Ishikawa (cell line): ENCODE data around the gene ANXA10.

Experiments
- CEBPB ChIP-seq: IDR thresholded peaks from 2 replicates; pipeline ENCODE4 v1.6.1; 2012
- CREB1 ChIP-seq: IDR thresholded peaks from 2 replicates; pipeline ENCODE4 v1.6.1; 2012; ENCODE audit warnings: low read depth
- EGR1 ChIP-seq: IDR thresholded peaks from 2 replicates; pipeline ENCODE4 v1.6.1; 2012
- EP300 ChIP-seq: IDR thresholded peaks from 2 replicates; pipeline ENCODE4 v1.6.1; 2012; ENCODE audit warnings: borderline replicate concordance
- FOXM1 ChIP-seq: IDR thresholded peaks from 2 replicates; pipeline ENCODE4 v1.6.1; 2012; ENCODE audit warnings: low read depth, borderline replicate concordance
- NFIC ChIP-seq: IDR thresholded peaks from 2 replicates; pipeline ENCODE4 v1.6.1; 2012
- RAD21 ChIP-seq: IDR thresholded peaks from 2 replicates; pipeline ENCODE4 v1.6.1; 2012; ENCODE audit warnings: low read depth
- REST ChIP-seq: IDR thresholded peaks from 2 replicates; pipeline ENCODE4 v1.6.1; 2012; ENCODE audit warnings: low read depth, mild to moderate bottlenecking
- TAF1 ChIP-seq: IDR thresholded peaks from 2 replicates; pipeline ENCODE4 v1.6.1; 2012; ENCODE audit warnings: low read depth, mild to moderate bottlenecking
- TCF12 ChIP-seq: IDR thresholded peaks from 2 replicates; pipeline ENCODE4 v1.6.1; 2012; ENCODE audit warnings: low read depth
- TEAD4 ChIP-seq: IDR thresholded peaks from 2 replicates; pipeline ENCODE4 v1.6.1; 2012
- USF1 ChIP-seq: IDR thresholded peaks from 2 replicates; pipeline ENCODE4 v1.6.1; 2012
- YY1 ChIP-seq: IDR thresholded peaks from 2 replicates; pipeline ENCODE4 v1.6.1; 2012; ENCODE audit warnings: low read depth
- ZBTB7A ChIP-seq: IDR thresholded peaks from 2 replicates; pipeline ENCODE4 v1.6.1; 2012; ENCODE audit warnings: low read depth
- TF ChIP-seq, protein P1 (sequence below): IDR thresholded peaks from 2 replicates; pipeline ENCODE4 v1.6.1; 2012

The ANXA10 gene

DNA sequence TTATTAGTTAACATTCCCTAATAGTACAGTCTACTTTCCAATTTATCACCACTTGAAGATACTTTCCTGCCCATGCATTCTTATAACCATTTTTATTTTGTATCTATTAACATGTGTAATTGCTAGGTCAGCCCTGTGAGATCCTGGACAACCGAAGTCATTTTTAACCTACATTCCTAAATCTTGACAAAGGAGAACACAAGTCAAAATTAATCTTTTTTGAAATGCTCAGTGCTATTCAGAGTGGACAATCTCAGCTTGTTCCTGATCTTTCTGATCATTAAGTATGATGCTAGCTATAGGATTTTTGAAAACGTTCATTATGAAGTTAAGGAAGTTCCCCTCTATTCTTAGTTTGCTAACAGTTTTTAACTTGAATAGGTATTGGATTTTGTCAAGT is 37.5 kb downstream of the ANXA10 start:
- TF ChIP-seq TCF12 (no peak), EGR1 (no peak), RAD21 (no peak)

DNA sequence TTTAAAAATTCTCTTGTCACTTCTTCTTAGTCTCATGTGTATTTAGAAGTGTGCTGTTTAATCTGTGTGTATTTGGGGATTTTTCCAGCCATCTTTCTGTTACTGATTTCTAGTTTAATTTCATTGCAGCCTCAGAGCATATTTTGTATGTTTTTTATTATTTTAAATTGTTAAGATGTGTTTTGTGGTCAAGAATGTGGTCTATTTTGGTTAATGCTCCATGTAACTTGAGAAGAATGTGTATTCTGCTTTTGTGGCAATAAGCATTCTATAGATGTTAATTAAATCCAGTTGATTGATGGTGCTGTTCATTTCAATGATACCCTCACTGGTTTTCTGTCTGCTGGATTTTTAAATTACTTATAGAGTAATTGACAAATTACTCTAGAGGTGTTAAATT is 38.9 kb downstream of the ANXA10 start:
- TF ChIP-seq NFIC (no peak), EGR1 (no peak), YY1 (no peak), TCF12 (no peak)
- TF ChIP-seq, protein P1, sequence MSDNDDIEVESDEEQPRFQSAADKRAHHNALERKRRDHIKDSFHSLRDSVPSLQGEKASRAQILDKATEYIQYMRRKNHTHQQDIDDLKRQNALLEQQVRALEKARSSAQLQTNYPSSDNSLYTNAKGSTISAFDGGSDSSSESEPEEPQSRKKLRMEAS, result no peak

DNA sequence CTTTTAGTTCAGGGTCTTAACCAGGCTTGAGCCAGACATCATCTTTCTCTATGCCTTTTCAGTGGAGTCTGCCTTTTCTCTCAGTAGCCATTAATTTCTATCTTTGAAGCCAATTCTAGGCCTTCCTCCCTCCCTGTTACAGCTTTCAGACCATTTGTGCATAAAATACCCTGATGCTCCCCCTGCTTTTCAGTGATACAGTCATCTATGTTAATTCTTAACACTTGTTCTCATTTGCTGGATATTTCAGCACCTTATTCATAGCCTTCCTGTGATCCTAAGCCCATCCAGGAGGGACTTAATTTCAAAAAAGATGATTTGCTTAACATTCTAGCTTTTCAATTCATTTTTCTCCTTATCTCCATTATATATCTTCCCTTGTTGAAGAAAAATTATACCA is 42.3 kb downstream of the ANXA10 start:
- TF ChIP-seq TCF12, result no peak
- no peak for TF ChIP-seq YY1
- no peak for TF ChIP-seq EGR1
- TF ChIP-seq TEAD4, result no peak

DNA sequence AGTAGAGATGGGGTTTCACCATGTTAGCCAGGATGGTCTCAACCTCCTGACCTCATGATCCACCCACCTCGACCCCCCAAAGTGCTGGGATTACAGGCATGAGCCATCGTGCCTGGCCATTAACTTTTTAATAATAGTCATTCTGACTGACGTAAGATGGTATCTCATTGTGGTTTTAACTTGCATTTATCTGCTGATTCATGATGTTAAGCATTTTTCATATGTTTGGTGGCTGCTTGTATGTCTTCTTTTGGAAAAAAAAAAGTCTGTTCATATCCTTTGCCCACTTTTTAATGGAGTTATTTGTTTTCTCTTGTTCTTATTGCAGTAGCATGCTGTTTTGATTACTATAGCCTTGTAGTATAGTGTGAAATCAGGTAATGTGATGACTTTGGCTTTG is 45.8 kb downstream of the ANXA10 start:
- TF ChIP-seq, protein P1, result no peak
- no peak for TF ChIP-seq TAF1
- TF ChIP-seq NFIC, result no peak
- no peak for TF ChIP-seq RAD21

- TF ChIP-seq NFIC (no peak), EP300 (no peak), FOXM1 (no peak), CREB1 (no peak), REST (no peak), YY1 (no peak), CEBPB (no peak), EGR1 (no peak), ZBTB7A (no peak), TAF1 (no peak)
Observed at GRCh38 chr4:168139336-168139735, 47.0 kb downstream of the ANXA10 start.

GRCh38 chr4:168141733-168142132 is 49.4 kb downstream of the ANXA10 start:
- no peak for TF ChIP-seq FOXM1
- TF ChIP-seq EGR1, result no peak

DNA sequence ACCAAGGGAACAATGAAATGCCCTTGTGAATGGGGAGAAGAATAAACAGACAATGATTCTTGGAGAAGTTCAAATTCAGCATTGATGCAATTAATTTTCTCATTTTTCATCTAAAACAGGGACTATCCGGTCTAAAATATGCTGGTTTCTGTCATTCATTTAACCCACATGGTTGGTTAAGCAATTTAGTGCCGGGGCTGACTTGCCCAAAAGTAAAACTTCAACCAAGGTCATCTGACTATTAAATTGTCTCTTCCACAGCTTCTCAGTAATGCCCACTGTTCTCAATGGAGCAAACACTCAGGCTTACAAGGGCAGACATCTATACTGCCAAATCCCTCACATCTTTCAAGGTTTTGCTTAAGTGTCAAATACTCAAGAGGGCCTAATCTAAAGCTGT is 51.3 kb downstream of the ANXA10 start:
- TF ChIP-seq CEBPB, result no peak
- no peak for TF ChIP-seq TAF1
- TF ChIP-seq YY1, result no peak
- TF ChIP-seq TCF12, result no peak
- TF ChIP-seq CREB1, result no peak
- no peak for TF ChIP-seq EGR1
- TF ChIP-seq ZBTB7A, result no peak
- TF ChIP-seq TEAD4, result no peak
- TF ChIP-seq NFIC, result no peak
- no peak for TF ChIP-seq REST
- TF ChIP-seq RAD21, result no peak
- TF ChIP-seq EP300, result no peak
- TF ChIP-seq FOXM1, result no peak
- TF ChIP-seq, protein P1, result no peak
- TF ChIP-seq USF1, result no peak

GRCh38 chr4:168150420-168151050 is 58.2 kb downstream of the ANXA10 start:
- no peak for TF ChIP-seq TAF1
